ENCODE results near the gene GABBR2. TPM values are rescaled to one million over a fixed set of nuclear protein-coding genes. Genes with fewer than 3 reads are reported as not detected.
"Not testable (repeated sequence)": the region's sequence is repeated elsewhere in the genome, so short reads cannot be mapped to it uniquely, and the experiment has no call there.

The GABBR2 gene
- total RNA-seq, 1 donor from 2014 or later = 0.84 TPM

GRCh38 chr9:98468567-98469239 is 240.0 kb downstream of the GABBR2 start:
- DNase-seq (no peak), ATAC-seq (no peak)
- H3K9me3 ChIP-seq = no peaks in the 10 kb centered on the region
- no peaks in the 10 kb centered on the region for H3K36me3 ChIP-seq
- intact Hi-C loops (cut with DNase I) = no loop called here
- no peak for TF ChIP-seq CTCF (IDR thresholded peaks at IDR 0.05)
- H3K27ac ChIP-seq = no peak overlapping the region
- no peaks in the 10 kb centered on the region for H3K27me3 ChIP-seq
- H3K4me1 ChIP-seq = no peaks in the 10 kb centered on the region
- no peak overlapping the region for H3K4me3 ChIP-seq

- no peak for TF ChIP-seq CTCF (IDR thresholded peaks at IDR 0.05)
- no peak overlapping the region for H3K27ac ChIP-seq
- intact Hi-C loops (cut with DNase I) = no loop called here
- peaks cover 5% of the 10 kb centered on the region for H3K9me3 ChIP-seq
- H3K27me3 ChIP-seq = no peaks in the 10 kb centered on the region
- no peak overlapping the region for H3K4me3 ChIP-seq
- ATAC-seq = no peak
- no peaks in the 10 kb centered on the region for H3K36me3 ChIP-seq
- H3K4me1 ChIP-seq = no peaks in the 10 kb centered on the region
- DNase-seq = no peak
These were observed 242.9 kb downstream of the GABBR2 start for GRCh38 chr9:98465799-98466198.

GRCh38 chr9:98464156-98464690 is 244.5 kb downstream of the GABBR2 start:
- DNase-seq; H3K27ac ChIP-seq; H3K27me3 ChIP-seq; H3K4me3 ChIP-seq; H3K4me1 ChIP-seq; H3K36me3 ChIP-seq; ATAC-seq; intact Hi-C loops (cut with DNase I): not testable (repeated sequence)
- H3K9me3 ChIP-seq = peaks cover 16% of the 10 kb centered on the region

GRCh38 chr9:98462310-98462709 is 246.4 kb downstream of the GABBR2 start:
- TF ChIP-seq CTCF (IDR thresholded peaks at IDR 0.05) = no peak
- Histone ChIP-seq H3K4me1 (no peaks in the 10 kb centered on the region), H3K36me3 (no peaks in the 10 kb centered on the region), H3K27ac (no peak overlapping the region), H3K27me3 (no peaks in the 10 kb centered on the region), H3K9me3 (peaks cover 16% of the 10 kb centered on the region), H3K4me3 (no peak overlapping the region)
- ATAC-seq = no peak
- intact Hi-C loops (cut with DNase I) = no loop called here
- DNase-seq = no peak

- ATAC-seq (no peak), DNase-seq (no peak)
- Histone ChIP-seq H3K27me3 (no peaks in the 10 kb centered on the region), H3K4me1 (no peaks in the 10 kb centered on the region), H3K36me3 (no peaks in the 10 kb centered on the region), H3K27ac (no peak overlapping the region), H3K9me3 (peaks cover 16% of the 10 kb centered on the region), H3K4me3 (no peak overlapping the region)
- no peak for TF ChIP-seq CTCF (IDR thresholded peaks at IDR 0.05)
- intact Hi-C loops (cut with DNase I) = no loop called here
These were observed 248.0 kb downstream of the GABBR2 start for GRCh38 chr9:98460704-98461103.

- H3K9me3 ChIP-seq = peaks cover 16% of the 10 kb centered on the region
- no peak overlapping the region for H3K27ac ChIP-seq
- no peaks in the 10 kb centered on the region for H3K36me3 ChIP-seq
- no peaks in the 10 kb centered on the region for H3K27me3 ChIP-seq
- H3K4me1 ChIP-seq = no peaks in the 10 kb centered on the region
- intact Hi-C loops (cut with DNase I) = no loop called here
- no peak for TF ChIP-seq CTCF (IDR thresholded peaks at IDR 0.05)
- H3K4me3 ChIP-seq = no peak overlapping the region
- DNase-seq (no peak), ATAC-seq (no peak)
These were observed 250.9 kb downstream of the GABBR2 start for GRCh38 chr9:98457726-98458370.
